Smooth muscle cell (in vitro differentiated cells): ENCODE data around the gene CCDC107. TPM values are rescaled to one million over a fixed set of nuclear protein-coding genes. Genes with fewer than 3 reads are reported as not detected.

Experiments used
- DNase-seq: peaks from one replicate; lab custom pipeline; 2025; ENCODE audit not compliant: unreplicated experiment; lab: John Stamatoyannopoulos, UW
- H2AFZ ChIP-seq: fragments of 200-600 bp; sonication (generic); 2 replicates; pipeline ENCODE4 v1.6.0; 2016; ENCODE audit warnings: antibody characterized with exemption, low read depth, mild to moderate bottlenecking
- H3F3A ChIP-seq: fragments of 200-600 bp; sonication (generic); 2 replicates; pipeline ENCODE4 v1.6.0; 2017; ENCODE audit warnings: antibody characterized with exemption, low read depth
- H3K27ac ChIP-seq: fragments of 200-600 bp; sonication (generic); 2 replicates; pipeline ENCODE4 v1.5.1; 2016; ENCODE audit warnings: low read depth, mild to moderate bottlenecking
- H3K27me3 ChIP-seq: fragments of 200-600 bp; sonication (generic); 2 replicates; pipeline ENCODE4 v1.6.1; 2016; ENCODE audit warnings: low read depth, mild to moderate bottlenecking
- H3K36me3 ChIP-seq: fragments of 200-600 bp; sonication (generic); 2 replicates; pipeline ENCODE4 v1.5.1; 2016; ENCODE audit warnings: low read depth
- H3K4me1 ChIP-seq: fragments of 200-600 bp; sonication (generic); 2 replicates; pipeline ENCODE4 v1.5.1; 2016; ENCODE audit warnings: low read depth
- H3K4me2 ChIP-seq: fragments of 200-600 bp; sonication (generic); 2 replicates; pipeline ENCODE4 v1.6.0; 2016; ENCODE audit warnings: mild to moderate bottlenecking
- H3K4me3 ChIP-seq: fragments of 200-600 bp; sonication (generic); 2 replicates; pipeline ENCODE4 v1.5.1; 2016; ENCODE audit warnings: mild to moderate bottlenecking
- H3K79me2 ChIP-seq: fragments of 200-600 bp; sonication (generic); 2 replicates; pipeline ENCODE4 v1.6.0; 2016; ENCODE audit warnings: low read depth, mild to moderate bottlenecking
- H3K9ac ChIP-seq: fragments of 200-600 bp; sonication (generic); 2 replicates; pipeline ENCODE4 v1.6.0; 2016; ENCODE audit warnings: low read depth
- H3K9me3 ChIP-seq: fragments of 200-600 bp; sonication (generic); replicated peaks from 2 replicates; pipeline ENCODE4 v1.5.1; 2016; ENCODE audit warnings: low read depth
- H4K20me1 ChIP-seq: fragments of 200-600 bp; sonication (generic); 2 replicates; pipeline ENCODE4 v1.6.0; 2016; ENCODE audit warnings: low read depth
- WGBS: methylation state at CpG from one replicate; pipeline ENCODE4 v1.1.7; 2016; ENCODE audit warnings: low lambda C conversion rate; 5-methylcytosine and 5-hydroxymethylcytosine counted together
- polyA plus RNA-seq: library from polyadenylated mRNA; unstranded; fragments of >200 nt; fragmentation: Nextera tagmentation; extraction: Ambion mirVana; gene quantifications from 2 replicates; pipeline ENCODE4 v1.2.1, GENCODE V29; 2016
- total RNA-seq: library from RNA; depleted of rRNA; stranded (reverse); fragments of >200 nt; gene quantifications from 2 replicates; pipeline ENCODE4 v1.2.3, GENCODE V29; 2014
- TF ChIP-seq, protein P1 (sequence below): fragments of 200-600 bp; sonication (generic); IDR thresholded peaks from 2 replicates; pipeline ENCODE4 v1.5.1; 2017; ENCODE audit warnings: borderline replicate concordance, mild to moderate bottlenecking, antibody characterized with exemption; ENCODE audit not compliant: insufficient read depth, poor library complexity, severe bottlenecking

CCDC107 gene
- total and polyA plus RNA-seq, 2 experiments from 2014 or later: 19.6 to 37.1 TPM

DNA sequence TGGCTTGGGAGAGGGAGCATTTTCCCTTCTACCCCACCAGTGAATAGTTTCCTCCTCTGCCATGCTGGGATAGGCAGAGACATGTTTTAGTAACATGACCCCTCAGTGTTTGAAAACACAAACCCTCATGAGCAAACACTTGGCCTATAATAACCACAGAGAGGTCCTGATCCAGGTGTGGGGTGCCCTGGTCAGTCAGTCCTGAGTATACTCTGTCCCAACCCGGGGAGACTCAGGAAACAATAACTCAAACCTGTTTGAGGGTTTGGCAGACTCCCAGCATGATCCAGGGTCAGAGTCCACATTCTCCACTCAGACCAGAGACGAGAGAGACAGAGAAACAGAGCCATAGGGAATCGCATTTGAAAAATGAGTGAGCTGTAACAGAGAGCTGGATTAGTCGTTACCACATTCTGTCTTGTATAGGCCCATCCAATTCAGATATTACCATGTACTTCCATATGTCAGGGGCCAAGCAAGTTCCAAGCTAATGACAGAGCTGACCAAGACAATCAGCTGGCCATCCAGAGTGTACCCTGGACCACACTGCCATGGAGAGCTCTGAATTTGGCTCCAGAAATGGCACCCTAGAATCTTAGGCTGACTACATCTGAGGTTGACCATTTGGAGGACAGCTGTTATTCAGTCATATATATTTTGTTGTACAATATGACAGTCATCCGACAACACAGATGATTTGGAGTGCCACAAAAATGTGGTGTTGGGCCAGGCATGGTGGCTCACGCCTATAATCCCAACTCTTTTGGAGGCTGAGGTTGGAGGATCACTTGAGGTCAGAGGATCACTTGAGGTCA is 11.4 kb downstream of the CCDC107 start:
- Histone ChIP-seq H3K27ac (no peak overlapping the region), H3K9ac (no peak overlapping the region), H3K27me3 (no peaks in the 10 kb centered on the region), H3K4me1 (peaks cover 1% of the 10 kb centered on the region), H4K20me1 (no peaks in the 10 kb centered on the region), H3K36me3 (no peaks in the 10 kb centered on the region), H2AFZ (no peak overlapping the region), H3K4me3 (no peak overlapping the region), H3K79me2 (no peaks in the 10 kb centered on the region), H3K4me2 (no peak overlapping the region), H3F3A (no peaks in the 10 kb centered on the region), H3K9me3 (no peaks in the 10 kb centered on the region)
- DNase-seq: no peak
- WGBS: 79% methylated on average over 6 of the region's 6 CpGs
- TF ChIP-seq, protein P1, sequence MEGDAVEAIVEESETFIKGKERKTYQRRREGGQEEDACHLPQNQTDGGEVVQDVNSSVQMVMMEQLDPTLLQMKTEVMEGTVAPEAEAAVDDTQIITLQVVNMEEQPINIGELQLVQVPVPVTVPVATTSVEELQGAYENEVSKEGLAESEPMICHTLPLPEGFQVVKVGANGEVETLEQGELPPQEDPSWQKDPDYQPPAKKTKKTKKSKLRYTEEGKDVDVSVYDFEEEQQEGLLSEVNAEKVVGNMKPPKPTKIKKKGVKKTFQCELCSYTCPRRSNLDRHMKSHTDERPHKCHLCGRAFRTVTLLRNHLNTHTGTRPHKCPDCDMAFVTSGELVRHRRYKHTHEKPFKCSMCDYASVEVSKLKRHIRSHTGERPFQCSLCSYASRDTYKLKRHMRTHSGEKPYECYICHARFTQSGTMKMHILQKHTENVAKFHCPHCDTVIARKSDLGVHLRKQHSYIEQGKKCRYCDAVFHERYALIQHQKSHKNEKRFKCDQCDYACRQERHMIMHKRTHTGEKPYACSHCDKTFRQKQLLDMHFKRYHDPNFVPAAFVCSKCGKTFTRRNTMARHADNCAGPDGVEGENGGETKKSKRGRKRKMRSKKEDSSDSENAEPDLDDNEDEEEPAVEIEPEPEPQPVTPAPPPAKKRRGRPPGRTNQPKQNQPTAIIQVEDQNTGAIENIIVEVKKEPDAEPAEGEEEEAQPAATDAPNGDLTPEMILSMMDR: no peak

- no peaks in the 10 kb centered on the region for H3K9me3 ChIP-seq
- H3K27me3 ChIP-seq: no peaks in the 10 kb centered on the region
- no peak within 1 kb of the TSS for H3K4me3 ChIP-seq
- H3K27ac ChIP-seq: no peak within 1 kb of the TSS
- H3F3A ChIP-seq: no peaks in the 10 kb centered on the region
- H3K4me2 ChIP-seq: no peak within 1 kb of the TSS
- DNase-seq: no peak
- H3K36me3 ChIP-seq: no peaks in the 10 kb centered on the region
- H3K79me2 ChIP-seq: no peaks in the 10 kb centered on the region
- WGBS: 80% methylated on average over 10 of the region's 10 CpGs
- TF ChIP-seq, protein P1: no peak
- no peak within 1 kb of the TSS for H2AFZ ChIP-seq
- H3K9ac ChIP-seq: no peak within 1 kb of the TSS
- H4K20me1 ChIP-seq: no peaks in the 10 kb centered on the region
- peaks cover 5% of the 10 kb centered on the region for H3K4me1 ChIP-seq
Observed at GRCh38 chr9:35673132-35674024, 15.3 kb downstream of the CCDC107 start, which contains the start of gene CA9. CA9 (plus strand) TSS chr9:35673928; CDS start chr9:35673960, 32 bp downstream.

GRCh38 chr9:35674025-35674361 is 15.9 kb downstream of the CCDC107 start:
- peaks cover 5% of the 10 kb centered on the region for H3K4me1 ChIP-seq
- H4K20me1 ChIP-seq: no peaks in the 10 kb centered on the region
- H3K27me3 ChIP-seq: no peaks in the 10 kb centered on the region
- no peaks in the 10 kb centered on the region for H3K36me3 ChIP-seq
- TF ChIP-seq, protein P1: no peak
- H3K9ac ChIP-seq: no peak overlapping the region
- no peak overlapping the region for H3K27ac ChIP-seq
- no peak overlapping the region for H3K4me3 ChIP-seq
- H2AFZ ChIP-seq: no peak overlapping the region
- H3K9me3 ChIP-seq: no peaks in the 10 kb centered on the region
- H3K4me2 ChIP-seq: no peak overlapping the region
- peaks cover 4% of the 10 kb centered on the region for H3F3A ChIP-seq
- no peak for DNase-seq
- H3K79me2 ChIP-seq: no peaks in the 10 kb centered on the region
- WGBS: 86% methylated on average over 3 of the region's 3 CpGs
